Activated naive CD4-positive, alpha-beta T cell treated with anti-CD3 and anti-CD28 coated beads, Interleukin-2, amount 10 ng/mL, durations not matched to agents 7 days and 5 days (primary cell): ENCODE measurements around the gene TBXA2R.

Source experiments
- CTCF ChIA-PET: fragments of 350-600 bp; sonication (Branson Sonifier 250); formaldehyde crosslinking; loops from one replicate; lab custom pipeline; 2021; ENCODE audit warnings: antibody characterized with exemption; lab: Charles Lee
- DNase-seq: peaks from one replicate; pipeline ENCODE4 v3.0.0-alpha.2; 2020
- H3K27ac Mint-ChIP-seq: one replicate; pipeline ENCODE4 v1.8.0; 2021; ENCODE audit warnings: mild to moderate bottlenecking, moderate library complexity, mixed read lengths
- H3K27me3 Mint-ChIP-seq: one replicate; pipeline ENCODE4 v1.8.0; 2021; ENCODE audit warnings: mild to moderate bottlenecking, mixed read lengths
- H3K36me3 Mint-ChIP-seq: one replicate; pipeline ENCODE4 v1.8.0; 2021; ENCODE audit warnings: mixed read lengths
- H3K4me1 Mint-ChIP-seq: one replicate; pipeline ENCODE4 v1.8.0; 2021; ENCODE audit warnings: mixed read lengths
- H3K4me3 Mint-ChIP-seq: one replicate; pipeline ENCODE4 v1.8.0; 2021; ENCODE audit warnings: mild to moderate bottlenecking, moderate library complexity, mixed read lengths
- H3K9me3 Mint-ChIP-seq: one replicate; pipeline ENCODE4 v1.8.0; 2021; ENCODE audit warnings: mixed read lengths

TBXA2R gene

GRCh38 chr19:3618811-3619630, 12.3 kb upstream of the TBXA2R start:
- H3K4me3 Mint-ChIP-seq: no peak overlapping the region
- H3K4me1 Mint-ChIP-seq: peaks cover 13% of the 10 kb centered on the region
- no peak for DNase-seq
- no peaks in the 10 kb centered on the region for H3K9me3 Mint-ChIP-seq
- peaks cover 3% of the 10 kb centered on the region for H3K36me3 Mint-ChIP-seq
- H3K27me3 Mint-ChIP-seq: no peaks in the 10 kb centered on the region
- no peak overlapping the region for H3K27ac Mint-ChIP-seq
- CTCF ChIA-PET: no interaction called here

GRCh38 chr19:3618144-3618810, 11.6 kb upstream of the TBXA2R start:
- no peaks in the 10 kb centered on the region for H3K9me3 Mint-ChIP-seq
- H3K27me3 Mint-ChIP-seq: no peaks in the 10 kb centered on the region
- H3K27ac Mint-ChIP-seq: no peak overlapping the region
- H3K36me3 Mint-ChIP-seq: peaks cover 3% of the 10 kb centered on the region
- H3K4me1 Mint-ChIP-seq: peaks cover 12% of the 10 kb centered on the region
- no peak overlapping the region for H3K4me3 Mint-ChIP-seq
- CTCF ChIA-PET: interaction anchor here (1.3 kb wide), 2 partner anchors 28 to 71 kb away, joined by 3 read pairs; no protein-coding TSS in a partner anchor
- DNase-seq: peak; percentile 60

DNA sequence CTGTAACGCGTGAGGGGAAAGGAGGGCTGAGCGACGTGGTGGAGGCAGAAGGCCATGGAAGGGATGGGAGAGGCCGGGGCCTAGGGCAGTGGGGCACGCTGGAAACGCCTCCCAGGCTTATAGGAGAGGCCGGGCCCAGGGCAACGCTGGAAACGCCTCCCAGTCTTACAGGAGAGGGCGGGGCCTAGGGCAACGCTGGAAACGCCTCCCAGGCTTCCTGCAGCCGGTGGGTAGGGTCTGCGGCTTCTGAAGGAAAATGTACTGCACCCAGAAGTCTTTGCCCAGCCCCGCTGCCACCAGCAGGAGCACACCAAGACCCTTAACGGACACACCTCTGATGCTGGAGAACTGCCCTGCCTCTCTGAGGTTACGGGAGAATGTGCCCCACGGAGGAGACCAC, 10.8 kb upstream of the TBXA2R start:
- DNase-seq: peak; percentile 71
- no peaks in the 10 kb centered on the region for H3K27me3 Mint-ChIP-seq
- H3K27ac Mint-ChIP-seq: peak overlapping the region; percentile 64
- peaks cover 12% of the 10 kb centered on the region for H3K4me1 Mint-ChIP-seq
- H3K4me3 Mint-ChIP-seq: no peak overlapping the region
- no peaks in the 10 kb centered on the region for H3K9me3 Mint-ChIP-seq
- peaks cover 3% of the 10 kb centered on the region for H3K36me3 Mint-ChIP-seq
- CTCF ChIA-PET: interaction anchor here (1.3 to 1.8 kb wide), 3 partner anchors 25 to 70 kb away, joined by 3 to 6 read pairs (median 3); no protein-coding TSS in a partner anchor

DNA sequence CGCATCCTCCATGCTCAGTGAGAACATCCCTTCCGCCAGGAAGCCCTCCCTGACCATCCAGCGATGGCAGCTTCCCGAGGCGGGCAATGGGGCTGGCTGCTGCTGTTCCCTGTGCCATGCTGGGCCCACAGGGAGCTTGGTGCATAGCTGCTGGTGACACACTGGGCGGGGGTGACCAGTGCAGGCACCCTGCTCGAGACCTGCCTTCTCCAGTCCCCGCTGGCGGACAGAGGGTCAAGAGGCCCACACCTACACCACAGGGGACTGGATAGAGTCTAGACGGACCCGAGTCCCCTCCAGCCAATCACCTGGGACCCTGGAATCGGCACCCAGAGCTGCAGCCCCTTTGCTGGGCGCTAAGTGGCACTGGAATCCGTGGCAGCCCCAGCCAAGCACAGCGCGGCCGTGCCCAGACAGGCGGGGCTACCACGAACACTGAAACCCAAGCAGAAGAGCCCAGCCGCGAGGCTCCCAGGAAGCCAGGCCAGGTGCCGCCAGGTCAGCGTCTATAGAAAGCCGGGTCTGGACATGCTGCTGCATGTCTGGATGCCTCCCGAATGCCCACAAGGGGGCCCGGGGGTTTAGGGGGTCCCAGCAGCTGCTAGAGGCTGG, 9.0 kb upstream of the TBXA2R start:
- no peak for DNase-seq
- Mint-ChIP-seq H3K9me3 (no peaks in the 10 kb centered on the region), H3K4me1 (peaks cover 12% of the 10 kb centered on the region), H3K36me3 (peaks cover 9% of the 10 kb centered on the region), H3K27ac (no peak overlapping the region), H3K27me3 (no peaks in the 10 kb centered on the region), H3K4me3 (no peak overlapping the region)
- CTCF ChIA-PET: interaction anchor here (1.8 kb wide), 1 partner anchor 24 kb away, joined by 6 read pairs; no protein-coding TSS in a partner anchor

GRCh38 chr19:3614858-3615505, 8.3 kb upstream of the TBXA2R start:
- no peak overlapping the region for H3K27ac Mint-ChIP-seq
- H3K4me1 Mint-ChIP-seq: peaks cover 12% of the 10 kb centered on the region
- DNase-seq: no peak
- H3K36me3 Mint-ChIP-seq: peaks cover 12% of the 10 kb centered on the region
- no peaks in the 10 kb centered on the region for H3K9me3 Mint-ChIP-seq
- CTCF ChIA-PET: no interaction called here
- H3K27me3 Mint-ChIP-seq: no peaks in the 10 kb centered on the region
- no peak overlapping the region for H3K4me3 Mint-ChIP-seq

GRCh38 chr19:3613818-3614661, 7.4 kb upstream of the TBXA2R start:
- Mint-ChIP-seq H3K27me3 (no peaks in the 10 kb centered on the region), H3K36me3 (peaks cover 12% of the 10 kb centered on the region), H3K9me3 (no peaks in the 10 kb centered on the region), H3K4me3 (no peak overlapping the region), H3K4me1 (peaks cover 17% of the 10 kb centered on the region), H3K27ac (no peak overlapping the region)
- no peak for DNase-seq
- CTCF ChIA-PET: no interaction called here

GRCh38 chr19:3612901-3613741, 6.4 kb upstream of the TBXA2R start:
- CTCF ChIA-PET: no interaction called here
- H3K27ac Mint-ChIP-seq: no peak overlapping the region
- peaks cover 17% of the 10 kb centered on the region for H3K4me1 Mint-ChIP-seq
- H3K9me3 Mint-ChIP-seq: no peaks in the 10 kb centered on the region
- H3K27me3 Mint-ChIP-seq: peaks cover 2% of the 10 kb centered on the region
- peaks cover 13% of the 10 kb centered on the region for H3K36me3 Mint-ChIP-seq
- H3K4me3 Mint-ChIP-seq: no peak overlapping the region
- no peak for DNase-seq

GRCh38 chr19:3612330-3612729, 5.7 kb upstream of the TBXA2R start:
- H3K4me3 Mint-ChIP-seq: no peak overlapping the region
- DNase-seq: no peak
- CTCF ChIA-PET: no interaction called here
- H3K36me3 Mint-ChIP-seq: peaks cover 10% of the 10 kb centered on the region
- H3K4me1 Mint-ChIP-seq: peaks cover 17% of the 10 kb centered on the region
- H3K9me3 Mint-ChIP-seq: no peaks in the 10 kb centered on the region
- H3K27me3 Mint-ChIP-seq: peaks cover 10% of the 10 kb centered on the region
- H3K27ac Mint-ChIP-seq: no peak overlapping the region

DNA sequence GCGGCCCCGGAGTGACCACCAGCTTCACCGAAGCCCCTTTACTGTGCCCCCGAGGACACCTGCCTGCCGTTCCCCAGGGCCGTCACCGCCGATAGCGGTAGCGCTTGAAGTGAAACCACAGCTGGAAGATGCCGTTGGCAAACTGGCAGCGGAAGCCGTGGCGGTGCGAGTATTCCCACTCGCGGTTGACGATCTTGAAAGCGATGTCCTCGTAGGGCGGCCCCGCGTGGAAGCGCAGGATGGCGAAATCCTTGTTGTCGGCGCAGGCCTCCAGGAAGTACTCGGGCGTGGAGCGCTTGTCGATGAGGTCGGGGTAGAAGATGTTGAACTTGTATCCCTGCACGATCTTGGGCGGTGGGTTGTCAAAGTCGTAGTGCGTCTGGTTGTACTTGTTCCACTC, 5.2 kb upstream of the TBXA2R start:
- Mint-ChIP-seq H3K36me3 (peaks cover 10% of the 10 kb centered on the region), H3K27ac (no peak overlapping the region), H3K27me3 (peaks cover 14% of the 10 kb centered on the region)

GRCh38 chr19:3610745-3611717, 4.4 kb upstream of the TBXA2R start:
- CTCF ChIA-PET: no interaction called here
- Mint-ChIP-seq H3K27ac (no peak overlapping the region), H3K4me1 (peaks cover 17% of the 10 kb centered on the region), H3K27me3 (peaks cover 14% of the 10 kb centered on the region), H3K9me3 (no peaks in the 10 kb centered on the region), H3K36me3 (peaks cover 10% of the 10 kb centered on the region), H3K4me3 (no peak overlapping the region)
- DNase-seq: no peak

More for the DNA sequence above, 5.2 kb upstream of the TBXA2R start:
- Mint-ChIP-seq H3K4me1 (peaks cover 17% of the 10 kb centered on the region), H3K9me3 (no peaks in the 10 kb centered on the region), H3K4me3 (no peak overlapping the region)
- CTCF ChIA-PET: no interaction called here
- no peak for DNase-seq

DNA sequence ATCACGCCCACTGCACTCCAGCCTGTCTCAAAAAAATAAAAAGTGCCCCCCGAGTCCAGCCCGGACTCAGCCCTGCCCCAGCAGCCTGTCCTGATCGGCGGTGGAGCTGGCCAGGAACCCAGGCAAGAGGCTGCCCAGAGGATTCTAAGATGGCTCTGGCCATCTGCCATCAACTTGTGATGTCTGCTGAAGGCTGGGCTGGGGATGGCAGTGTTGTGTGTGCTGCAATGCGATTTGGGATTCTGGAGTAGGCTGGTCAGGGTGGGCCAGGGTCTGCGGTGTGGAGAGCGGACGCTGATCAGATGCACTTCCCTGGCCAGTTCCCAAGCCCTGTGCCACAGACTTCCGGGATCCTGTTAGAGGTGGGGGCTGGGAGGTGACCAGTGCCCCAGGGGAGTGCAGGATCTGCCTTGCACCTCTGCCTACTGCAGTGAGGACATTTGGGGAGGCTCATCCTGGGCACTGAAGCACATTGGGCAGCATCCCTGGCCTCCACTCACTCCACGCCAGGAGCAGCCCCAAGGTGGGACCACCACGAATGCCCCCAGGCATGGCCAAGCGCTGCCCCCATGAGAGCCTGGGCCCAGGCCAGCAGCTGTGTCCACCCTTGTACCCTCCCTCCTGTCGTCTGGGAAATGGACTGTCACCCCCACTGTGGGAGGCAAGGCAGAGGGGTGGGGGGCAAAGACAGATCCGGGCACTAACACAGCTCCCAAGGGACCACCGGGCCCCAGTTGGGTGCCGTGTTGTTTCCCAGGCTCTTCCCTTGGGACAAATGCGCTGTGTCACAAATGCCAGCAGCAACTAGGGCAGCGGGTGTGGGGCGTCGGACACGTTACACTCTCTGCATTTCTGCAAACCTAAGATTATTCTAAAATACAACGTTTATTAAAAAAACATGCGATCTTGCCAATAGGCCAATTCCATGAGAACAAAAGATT, 3.4 kb upstream of the TBXA2R start:
- Mint-ChIP-seq H3K27ac (no peak overlapping the region), H3K9me3 (no peaks in the 10 kb centered on the region), H3K27me3 (peaks cover 14% of the 10 kb centered on the region), H3K4me3 (no peak overlapping the region), H3K4me1 (peaks cover 17% of the 10 kb centered on the region), H3K36me3 (peaks cover 10% of the 10 kb centered on the region)
- DNase-seq: no peak
- CTCF ChIA-PET: interaction anchor here (0.5 kb wide), 2 partner anchors 29 to 69 kb away, joined by 3 read pairs; no protein-coding TSS in a partner anchor
